Measurements from ENCODE around the gene LIMCH1.

DNA sequence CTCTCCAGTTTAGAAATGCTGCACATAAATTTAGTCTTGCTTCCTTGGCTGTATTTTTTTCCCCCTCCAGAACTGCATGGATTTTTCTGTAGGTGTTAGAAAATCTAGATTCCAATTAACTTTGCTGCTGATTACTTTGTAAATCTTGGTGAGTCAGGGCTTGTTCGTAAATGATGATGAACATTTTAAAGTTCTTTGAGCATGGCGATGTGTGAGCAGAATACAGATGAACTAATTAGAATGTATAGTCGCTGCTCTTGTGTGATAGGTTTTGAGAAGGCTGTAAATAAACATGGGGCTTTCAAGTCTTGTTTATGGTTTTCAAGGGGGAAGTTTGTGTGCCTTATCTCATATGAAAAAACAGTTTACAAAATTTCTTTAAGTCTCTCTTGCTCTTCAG lies 23.3 kb downstream of the LIMCH1 start:
- no peak for TF ChIP-seq POLR2A (IDR thresholded peaks at IDR 0.05)
- TF ChIP-seq, protein P1, sequence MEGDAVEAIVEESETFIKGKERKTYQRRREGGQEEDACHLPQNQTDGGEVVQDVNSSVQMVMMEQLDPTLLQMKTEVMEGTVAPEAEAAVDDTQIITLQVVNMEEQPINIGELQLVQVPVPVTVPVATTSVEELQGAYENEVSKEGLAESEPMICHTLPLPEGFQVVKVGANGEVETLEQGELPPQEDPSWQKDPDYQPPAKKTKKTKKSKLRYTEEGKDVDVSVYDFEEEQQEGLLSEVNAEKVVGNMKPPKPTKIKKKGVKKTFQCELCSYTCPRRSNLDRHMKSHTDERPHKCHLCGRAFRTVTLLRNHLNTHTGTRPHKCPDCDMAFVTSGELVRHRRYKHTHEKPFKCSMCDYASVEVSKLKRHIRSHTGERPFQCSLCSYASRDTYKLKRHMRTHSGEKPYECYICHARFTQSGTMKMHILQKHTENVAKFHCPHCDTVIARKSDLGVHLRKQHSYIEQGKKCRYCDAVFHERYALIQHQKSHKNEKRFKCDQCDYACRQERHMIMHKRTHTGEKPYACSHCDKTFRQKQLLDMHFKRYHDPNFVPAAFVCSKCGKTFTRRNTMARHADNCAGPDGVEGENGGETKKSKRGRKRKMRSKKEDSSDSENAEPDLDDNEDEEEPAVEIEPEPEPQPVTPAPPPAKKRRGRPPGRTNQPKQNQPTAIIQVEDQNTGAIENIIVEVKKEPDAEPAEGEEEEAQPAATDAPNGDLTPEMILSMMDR (IDR thresholded peaks at IDR 0.05): no peak

Data from adrenal gland (tissue), 5 donors.